GM12874 (cell line): ENCODE measurements around the gene MR1.

ENCODE experiments used
- TF ChIP-seq, protein P1 (sequence below): IDR thresholded peaks from 2 replicates; pipeline ENCODE4 v1.5.1; 2011; ENCODE audit warnings: low read depth, mild to moderate bottlenecking, control low read depth, low read length, moderate library complexity; ENCODE audit not compliant: insufficient read depth

The MR1 gene

DNA sequence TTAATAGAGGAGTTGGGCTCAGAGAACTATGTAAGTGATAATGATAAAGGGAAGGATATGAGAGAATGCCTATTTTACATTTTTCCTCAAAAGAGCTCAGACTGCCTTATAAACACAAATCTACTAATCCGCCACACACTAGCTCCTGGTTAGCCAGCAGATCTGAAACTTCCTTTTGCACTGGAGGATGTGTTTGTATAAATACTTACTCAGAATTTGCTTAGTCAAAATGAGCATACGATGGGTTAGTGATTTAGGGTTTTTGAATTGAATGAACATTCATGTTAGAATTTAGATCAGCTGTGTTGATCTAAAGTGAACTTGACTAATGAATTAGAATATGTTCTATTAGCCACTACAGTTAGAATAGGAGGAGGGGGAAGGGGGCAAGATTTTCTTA lies 45.6 kb downstream of the MR1 start:
- TF ChIP-seq, protein P1, sequence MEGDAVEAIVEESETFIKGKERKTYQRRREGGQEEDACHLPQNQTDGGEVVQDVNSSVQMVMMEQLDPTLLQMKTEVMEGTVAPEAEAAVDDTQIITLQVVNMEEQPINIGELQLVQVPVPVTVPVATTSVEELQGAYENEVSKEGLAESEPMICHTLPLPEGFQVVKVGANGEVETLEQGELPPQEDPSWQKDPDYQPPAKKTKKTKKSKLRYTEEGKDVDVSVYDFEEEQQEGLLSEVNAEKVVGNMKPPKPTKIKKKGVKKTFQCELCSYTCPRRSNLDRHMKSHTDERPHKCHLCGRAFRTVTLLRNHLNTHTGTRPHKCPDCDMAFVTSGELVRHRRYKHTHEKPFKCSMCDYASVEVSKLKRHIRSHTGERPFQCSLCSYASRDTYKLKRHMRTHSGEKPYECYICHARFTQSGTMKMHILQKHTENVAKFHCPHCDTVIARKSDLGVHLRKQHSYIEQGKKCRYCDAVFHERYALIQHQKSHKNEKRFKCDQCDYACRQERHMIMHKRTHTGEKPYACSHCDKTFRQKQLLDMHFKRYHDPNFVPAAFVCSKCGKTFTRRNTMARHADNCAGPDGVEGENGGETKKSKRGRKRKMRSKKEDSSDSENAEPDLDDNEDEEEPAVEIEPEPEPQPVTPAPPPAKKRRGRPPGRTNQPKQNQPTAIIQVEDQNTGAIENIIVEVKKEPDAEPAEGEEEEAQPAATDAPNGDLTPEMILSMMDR, result no peak

DNA sequence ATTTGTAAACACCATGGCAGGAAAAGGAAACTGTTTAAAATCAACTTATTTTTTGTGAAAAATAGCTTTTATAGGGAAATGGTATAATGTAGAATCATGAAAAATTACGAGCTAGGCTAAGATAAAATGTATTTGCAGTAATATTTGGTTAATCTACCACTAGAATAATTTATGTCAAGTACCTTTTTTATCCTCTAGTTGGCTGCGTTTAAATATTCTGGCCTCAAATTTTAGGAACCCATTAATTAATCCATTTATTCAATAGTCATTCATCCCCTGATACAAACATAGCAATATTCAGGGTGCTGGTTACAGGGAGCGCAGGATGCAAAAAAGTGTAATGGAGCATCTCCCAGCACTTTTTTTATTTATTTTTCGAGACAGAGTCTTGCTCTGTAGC lies 46.1 kb downstream of the MR1 start:
- TF ChIP-seq, protein P1, result no peak

DNA sequence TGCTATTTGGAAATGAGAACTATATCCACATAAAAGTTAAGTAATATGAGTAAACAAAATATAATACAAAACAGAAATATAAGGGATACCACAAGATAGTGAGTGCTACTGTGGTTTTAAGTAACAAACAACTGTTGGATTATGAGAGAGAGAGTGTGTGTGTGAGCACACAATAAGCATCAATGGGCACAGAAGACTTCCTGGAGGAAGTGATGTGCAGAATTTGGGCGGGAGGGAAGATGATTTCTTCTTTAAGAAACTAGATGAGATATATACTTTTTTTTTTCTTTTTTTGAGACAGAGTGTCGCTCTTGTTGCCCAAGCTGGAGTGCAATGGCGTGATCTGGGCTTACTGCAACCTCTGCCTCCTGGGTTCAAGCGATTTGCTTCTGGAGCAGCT lies 46.8 kb downstream of the MR1 start:
- TF ChIP-seq, protein P1, result no peak

DNA sequence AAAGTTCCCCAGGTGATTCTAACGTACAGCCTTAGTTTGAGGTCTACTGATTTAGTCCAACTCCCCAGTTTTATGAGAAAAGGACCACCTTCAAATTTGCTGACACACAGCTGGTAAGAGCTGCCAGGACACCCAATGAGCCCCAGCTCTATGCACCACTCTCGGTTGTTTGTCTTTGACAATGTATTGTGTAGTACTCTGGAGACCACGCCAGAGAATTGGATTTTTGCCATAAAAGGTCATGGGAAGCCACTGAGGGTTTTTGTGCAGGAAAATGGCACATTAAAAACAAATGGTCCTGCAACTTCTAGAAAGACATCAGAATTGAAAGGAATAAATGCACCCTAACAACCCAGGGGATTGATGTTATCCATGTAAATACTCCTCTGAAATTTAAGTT lies 47.6 kb downstream of the MR1 start:
- TF ChIP-seq, protein P1, result no peak

DNA sequence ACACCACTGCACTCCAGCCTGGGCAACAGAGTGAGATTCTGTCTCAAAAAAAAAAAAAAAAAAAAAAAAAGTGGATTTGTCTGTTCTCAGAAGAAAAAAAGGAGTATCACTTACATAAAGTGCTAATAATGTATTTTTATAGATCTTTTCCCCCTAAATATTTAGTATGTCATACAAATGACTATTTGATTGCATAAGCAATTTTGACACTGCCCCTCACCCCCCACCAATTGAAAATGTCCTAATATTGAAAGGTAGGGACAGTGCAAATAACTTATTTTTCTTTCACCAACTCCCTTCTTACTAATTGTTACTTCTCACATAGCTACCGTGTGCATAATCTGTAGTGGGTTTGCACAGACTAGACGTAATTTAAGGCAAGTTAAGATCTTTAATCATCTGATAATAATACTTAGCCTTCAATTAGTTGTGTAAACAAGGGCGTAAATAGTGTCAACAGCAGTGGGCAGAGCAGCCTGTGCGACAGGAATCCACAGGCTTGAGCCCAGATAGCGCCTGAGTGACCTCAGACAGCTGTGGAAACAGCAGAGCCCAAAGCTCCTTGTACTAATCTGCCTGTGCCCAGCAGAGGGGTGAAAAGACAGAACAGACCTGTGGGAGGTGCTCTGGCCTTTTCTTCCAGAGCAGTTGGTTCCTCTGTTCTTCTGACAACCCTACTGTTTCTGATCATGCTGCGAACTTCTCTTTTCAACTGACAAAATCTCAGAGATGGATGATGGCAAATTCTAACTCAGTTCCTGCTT lies 50.2 kb downstream of the MR1 start:
- TF ChIP-seq, protein P1, result peak; percentile 69

DNA sequence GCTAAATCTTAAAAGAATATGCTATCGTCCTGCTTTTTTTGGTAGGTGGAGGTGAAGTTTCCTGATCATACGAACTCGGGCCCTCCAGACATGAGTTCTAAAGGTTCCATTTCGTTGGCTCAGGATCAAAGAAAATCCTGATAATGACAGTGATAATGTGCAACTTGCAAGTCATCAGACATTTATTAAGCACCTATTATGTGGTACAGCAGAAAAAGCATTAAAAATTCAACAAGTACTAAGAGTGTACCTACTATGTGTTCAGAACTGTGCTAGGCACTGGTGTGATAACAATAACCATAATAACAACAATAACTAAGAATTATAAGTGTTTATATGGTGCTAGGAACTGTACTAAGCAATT lies 50.8 kb downstream of the MR1 start:
- TF ChIP-seq, protein P1, result no peak

DNA sequence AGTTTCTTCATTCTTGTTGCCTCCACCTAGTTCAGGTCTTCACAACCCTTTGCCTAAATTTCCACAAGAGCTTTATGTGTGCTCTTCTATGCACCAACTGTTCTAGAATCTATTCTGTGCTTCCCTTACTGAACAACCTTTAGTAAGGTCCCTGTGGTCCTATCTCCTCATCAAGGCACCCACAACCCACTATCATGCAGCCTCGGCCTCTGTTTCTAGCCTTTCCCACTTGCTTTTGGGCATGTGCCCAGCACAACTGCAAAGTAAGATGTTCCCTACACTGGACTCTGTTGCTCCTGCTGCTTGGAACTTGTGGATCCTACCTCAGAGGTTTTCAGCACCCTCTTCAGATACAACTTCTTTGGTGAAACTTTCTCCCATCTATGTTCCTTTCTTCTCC lies 52.3 kb downstream of the MR1 start:
- TF ChIP-seq, protein P1, result no peak
